ENCODE results near the gene C12orf43. TPM values are rescaled to one million over a fixed set of nuclear protein-coding genes. Genes with fewer than 3 reads are reported as not detected.

Gene C12orf43
- total RNA-seq, 1 donor from 2014 or later, result 19.0 TPM

DNA sequence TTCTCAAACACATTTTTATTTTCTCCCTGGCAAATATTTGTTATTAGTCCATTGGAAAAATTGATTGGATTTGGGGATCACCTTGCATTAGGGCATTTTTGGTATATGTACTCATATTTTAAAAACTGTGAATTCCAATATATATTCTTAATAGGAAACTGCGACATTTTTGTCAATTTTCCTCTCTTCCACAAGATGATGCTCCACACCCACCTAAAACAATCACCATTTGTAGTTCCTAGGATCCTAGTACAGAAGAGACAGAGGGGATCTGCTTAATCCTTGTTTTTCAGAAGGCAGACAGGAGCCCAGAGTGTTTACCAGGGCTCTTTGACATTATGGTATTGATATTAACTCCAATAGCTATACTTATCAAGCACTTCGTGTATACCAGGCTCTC is 45.5 kb upstream of the C12orf43 start:
- Mint-ChIP-seq H3K27ac (no peak overlapping the region), H3K9me3 (no peaks in the 10 kb centered on the region), H3K36me3 (no peaks in the 10 kb centered on the region), H3K27me3 (ENCODE audit: low read depth) (peaks cover 19% of the 10 kb centered on the region), H3K4me1 (peaks cover 2% of the 10 kb centered on the region), H3K4me3 (no peak overlapping the region)
- TF ChIP-seq, protein P1, sequence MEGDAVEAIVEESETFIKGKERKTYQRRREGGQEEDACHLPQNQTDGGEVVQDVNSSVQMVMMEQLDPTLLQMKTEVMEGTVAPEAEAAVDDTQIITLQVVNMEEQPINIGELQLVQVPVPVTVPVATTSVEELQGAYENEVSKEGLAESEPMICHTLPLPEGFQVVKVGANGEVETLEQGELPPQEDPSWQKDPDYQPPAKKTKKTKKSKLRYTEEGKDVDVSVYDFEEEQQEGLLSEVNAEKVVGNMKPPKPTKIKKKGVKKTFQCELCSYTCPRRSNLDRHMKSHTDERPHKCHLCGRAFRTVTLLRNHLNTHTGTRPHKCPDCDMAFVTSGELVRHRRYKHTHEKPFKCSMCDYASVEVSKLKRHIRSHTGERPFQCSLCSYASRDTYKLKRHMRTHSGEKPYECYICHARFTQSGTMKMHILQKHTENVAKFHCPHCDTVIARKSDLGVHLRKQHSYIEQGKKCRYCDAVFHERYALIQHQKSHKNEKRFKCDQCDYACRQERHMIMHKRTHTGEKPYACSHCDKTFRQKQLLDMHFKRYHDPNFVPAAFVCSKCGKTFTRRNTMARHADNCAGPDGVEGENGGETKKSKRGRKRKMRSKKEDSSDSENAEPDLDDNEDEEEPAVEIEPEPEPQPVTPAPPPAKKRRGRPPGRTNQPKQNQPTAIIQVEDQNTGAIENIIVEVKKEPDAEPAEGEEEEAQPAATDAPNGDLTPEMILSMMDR (IDR thresholded peaks at IDR 0.05; ENCODE audit: unreplicated experiment), result no peak
- DNase-seq (ENCODE audit: low spot score in 2 of 2, unreplicated experiment in 2 of 2), result peak in 1 of 2 experiments; percentile 11

DNA sequence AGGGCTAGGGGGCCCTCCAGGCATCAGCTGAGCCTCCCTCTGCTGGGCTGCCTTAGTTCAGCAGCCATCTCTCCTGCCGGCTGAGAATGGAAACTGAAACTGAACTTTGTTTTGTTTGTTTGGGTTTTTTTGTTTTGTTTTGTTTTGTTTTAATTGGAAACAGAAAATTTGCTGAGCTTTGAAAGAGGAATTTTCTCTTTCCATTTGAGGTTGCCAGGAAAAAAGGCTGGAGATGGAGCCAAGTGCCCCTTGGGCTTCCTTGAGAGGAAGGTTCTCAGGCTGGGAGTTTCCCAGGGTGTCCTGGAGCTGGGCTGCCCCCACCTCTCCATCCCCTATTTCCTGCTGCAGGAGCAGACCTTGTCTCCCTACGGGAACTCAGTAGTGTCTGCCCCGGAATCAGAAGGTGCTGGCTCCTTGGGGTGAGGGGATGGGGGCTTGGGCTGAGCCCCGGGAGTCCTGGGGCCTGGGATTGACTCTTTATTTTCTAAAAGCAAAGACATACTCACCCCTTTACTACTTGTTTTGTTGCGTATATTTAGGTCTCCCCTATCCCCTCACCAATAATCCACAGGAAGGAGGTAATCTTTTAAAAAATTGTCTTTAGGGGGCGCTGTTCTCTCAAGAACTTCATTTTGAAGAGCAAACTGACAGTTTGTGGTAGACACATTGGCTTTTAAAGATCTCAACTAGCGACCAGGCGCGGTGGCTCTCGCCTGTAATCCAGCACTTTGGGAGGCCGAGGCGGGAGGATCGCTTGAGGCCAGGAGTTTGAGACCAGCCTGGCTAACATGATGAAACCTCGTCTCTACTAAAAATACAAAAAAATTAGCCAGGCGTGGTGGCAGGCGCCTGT is 44.1 kb upstream of the C12orf43 start:
- peak in 1 of 2 experiments; percentile 37 for DNase-seq (ENCODE audit: low spot score in 2 of 2, unreplicated experiment in 2 of 2)
- H3K27ac Mint-ChIP-seq, result peak overlapping the region; percentile 72
- no peak overlapping the region for H3K4me3 Mint-ChIP-seq
- no peaks in the 10 kb centered on the region for H3K36me3 Mint-ChIP-seq
- H3K9me3 Mint-ChIP-seq, result no peaks in the 10 kb centered on the region
- peaks cover 2% of the 10 kb centered on the region for H3K4me1 Mint-ChIP-seq
- TF ChIP-seq, protein P1 (IDR thresholded peaks at IDR 0.05; ENCODE audit: unreplicated experiment), result peak; percentile 63
- H3K27me3 Mint-ChIP-seq (ENCODE audit: low read depth), result peaks cover 12% of the 10 kb centered on the region

DNA sequence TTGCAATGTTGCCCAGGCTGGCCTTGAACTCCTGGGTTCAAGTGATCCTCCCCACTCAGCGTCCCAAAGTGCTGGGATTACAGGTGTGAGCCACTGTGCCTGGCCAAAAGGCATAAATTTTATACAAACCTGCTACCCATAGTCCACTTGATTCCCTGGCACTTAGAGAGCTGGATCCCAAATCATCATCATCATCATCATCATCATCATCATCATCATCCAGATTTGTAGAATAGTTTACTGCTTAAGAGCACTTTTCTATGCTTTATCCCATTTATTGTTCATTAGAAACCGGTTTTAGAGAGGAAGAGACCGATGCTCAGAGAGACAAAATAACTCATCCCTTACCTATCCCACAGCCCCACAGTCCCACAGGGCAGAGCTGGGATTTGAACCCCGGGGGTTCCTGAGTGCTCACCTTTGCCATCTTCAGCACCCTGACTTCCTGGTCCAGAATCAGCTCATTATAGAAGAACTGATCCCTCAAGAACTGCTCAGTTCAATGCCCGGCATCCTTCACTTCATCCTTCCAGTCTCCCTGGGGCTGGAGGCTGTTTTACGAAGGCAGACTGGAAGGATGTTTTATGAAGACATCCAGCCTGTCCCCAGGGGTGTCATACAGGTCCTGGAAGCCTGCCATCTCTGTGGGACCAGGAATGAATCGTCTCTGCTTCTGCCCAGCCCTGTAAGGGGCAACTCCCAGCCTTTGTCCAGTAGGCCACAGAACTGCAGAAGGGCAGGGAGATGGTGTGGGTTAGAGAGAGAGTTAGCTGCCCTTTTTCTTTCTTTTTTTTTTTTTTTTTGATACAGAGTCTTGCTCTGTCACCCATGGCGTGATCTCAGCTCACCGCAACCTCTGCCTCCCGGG is 43.0 kb upstream of the C12orf43 start:
- Mint-ChIP-seq H3K27me3 (ENCODE audit: low read depth) (peaks cover 9% of the 10 kb centered on the region), H3K27ac (no peak overlapping the region), H3K4me3 (no peak overlapping the region), H3K9me3 (no peaks in the 10 kb centered on the region), H3K36me3 (no peaks in the 10 kb centered on the region), H3K4me1 (peaks cover 2% of the 10 kb centered on the region)
- TF ChIP-seq, protein P1 (IDR thresholded peaks at IDR 0.05; ENCODE audit: unreplicated experiment), result no peak
- peak in 1 of 2 experiments; percentile 22 for DNase-seq (ENCODE audit: low spot score in 2 of 2, unreplicated experiment in 2 of 2)

DNA sequence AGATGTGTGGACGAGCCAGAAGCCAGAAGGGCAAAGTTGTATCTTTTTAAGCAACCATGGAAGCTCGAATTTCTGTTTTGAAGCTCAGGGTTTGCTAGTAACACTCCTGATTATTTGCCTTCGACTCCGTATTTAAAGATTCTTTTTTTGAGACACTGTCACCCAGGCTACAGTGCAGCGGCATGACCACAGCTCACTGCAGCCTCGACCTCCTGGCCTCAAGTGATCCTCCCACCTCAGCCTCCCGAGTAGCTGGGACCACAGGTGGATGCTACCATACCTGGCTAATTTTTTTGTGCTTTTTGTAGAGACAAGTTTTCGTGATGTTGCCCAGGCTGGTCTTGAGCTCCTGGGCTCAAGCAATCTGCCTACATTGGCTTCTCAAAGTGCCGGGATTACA is 41.5 kb upstream of the C12orf43 start:
- DNase-seq (ENCODE audit: low spot score in 2 of 2, unreplicated experiment in 2 of 2), result peak in 1 of 2 experiments; percentile 28
- Mint-ChIP-seq H3K27me3 (ENCODE audit: low read depth) (peaks cover 9% of the 10 kb centered on the region), H3K27ac (no peak overlapping the region), H3K9me3 (no peaks in the 10 kb centered on the region), H3K4me3 (no peak overlapping the region), H3K4me1 (peaks cover 2% of the 10 kb centered on the region), H3K36me3 (no peaks in the 10 kb centered on the region)
- TF ChIP-seq, protein P1 (IDR thresholded peaks at IDR 0.05; ENCODE audit: unreplicated experiment), result no peak

DNA sequence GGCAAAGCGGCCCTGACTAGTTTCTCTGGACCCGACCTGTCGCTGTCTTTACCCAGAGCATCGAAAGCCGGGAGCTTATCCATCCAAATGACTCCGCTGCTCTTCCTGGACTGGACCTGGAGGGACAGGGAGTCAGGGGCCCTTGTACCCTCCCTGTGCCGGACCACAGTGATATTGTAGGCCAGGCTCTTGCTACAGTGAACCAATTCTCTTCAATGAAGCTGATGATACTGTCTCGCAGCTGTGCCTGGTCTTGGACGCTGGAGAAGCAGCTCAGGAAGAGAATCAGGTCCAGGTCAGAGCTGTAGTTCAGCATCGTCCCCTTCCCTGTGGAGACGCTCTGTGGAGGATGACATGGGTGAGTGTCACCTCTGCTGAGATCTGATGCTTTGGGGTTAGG is 37.4 kb upstream of the C12orf43 start:
- Mint-ChIP-seq H3K4me3 (no peak overlapping the region), H3K4me1 (no peaks in the 10 kb centered on the region), H3K9me3 (no peaks in the 10 kb centered on the region), H3K36me3 (no peaks in the 10 kb centered on the region), H3K27me3 (ENCODE audit: low read depth) (peaks cover 29% of the 10 kb centered on the region), H3K27ac (no peak overlapping the region)
- no peak for DNase-seq (ENCODE audit: low spot score in 2 of 2, unreplicated experiment in 2 of 2)
- TF ChIP-seq, protein P1 (IDR thresholded peaks at IDR 0.05; ENCODE audit: unreplicated experiment), result no peak
